ENCODE data around the gene TKT.

DNA sequence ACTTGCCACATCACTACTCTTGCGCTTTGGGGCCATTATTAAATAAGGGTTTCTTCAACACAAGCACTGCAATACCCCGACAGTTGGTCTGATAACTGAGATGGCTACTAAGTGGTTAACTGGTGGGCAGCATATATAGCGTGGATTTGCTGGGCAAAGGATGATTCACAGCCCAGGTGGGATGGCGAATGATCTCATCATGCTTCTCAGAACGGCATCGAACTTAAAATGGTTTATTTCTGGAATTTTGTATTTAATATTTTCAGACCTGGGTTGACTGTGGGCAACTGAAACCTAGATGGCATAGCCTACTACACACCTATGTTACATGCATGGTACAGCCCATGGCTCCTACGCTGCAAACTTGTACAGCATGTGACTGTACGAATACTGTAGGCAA, 26.8 kb upstream of the TKT start:
- TF ChIP-seq EP300 (conservative IDR thresholded peaks at IDR 0.05; ENCODE audit: poor library complexity, severe bottlenecking) (no peak), CTCF (IDR thresholded peaks at IDR 0.05; ENCODE audit: poor library complexity, severe bottlenecking) (no peak), EZH2 (IDR thresholded peaks at IDR 0.05; ENCODE audit: borderline replicate concordance, insufficient read depth, low read length, poor library complexity, severe bottlenecking) (no peak), TAF1 (IDR thresholded peaks at IDR 0.05; ENCODE audit: low read depth) (no peak), SMC3 (conservative IDR thresholded peaks at IDR 0.05; ENCODE audit: poor library complexity) (no peak), REST (IDR thresholded peaks at IDR 0.05; ENCODE audit: borderline replicate concordance) (no peak), POLR2AphosphoS5 (IDR thresholded peaks at IDR 0.05) (no peak), RAD21 (conservative IDR thresholded peaks at IDR 0.05) (no peak)

Data from neural cell (in vitro differentiated cells).